GM21526 (cell line): ENCODE results near the gene ADGRB2.

Source experiments
- ATAC-seq: cut with Tn5 transposase; IDR thresholded peaks from one replicate; pipeline ENCODE4 v1.9.1; 2021; ENCODE audit warnings: moderate library complexity; ENCODE audit not compliant: unreplicated experiment, low FRiP score

ADGRB2 gene

DNA sequence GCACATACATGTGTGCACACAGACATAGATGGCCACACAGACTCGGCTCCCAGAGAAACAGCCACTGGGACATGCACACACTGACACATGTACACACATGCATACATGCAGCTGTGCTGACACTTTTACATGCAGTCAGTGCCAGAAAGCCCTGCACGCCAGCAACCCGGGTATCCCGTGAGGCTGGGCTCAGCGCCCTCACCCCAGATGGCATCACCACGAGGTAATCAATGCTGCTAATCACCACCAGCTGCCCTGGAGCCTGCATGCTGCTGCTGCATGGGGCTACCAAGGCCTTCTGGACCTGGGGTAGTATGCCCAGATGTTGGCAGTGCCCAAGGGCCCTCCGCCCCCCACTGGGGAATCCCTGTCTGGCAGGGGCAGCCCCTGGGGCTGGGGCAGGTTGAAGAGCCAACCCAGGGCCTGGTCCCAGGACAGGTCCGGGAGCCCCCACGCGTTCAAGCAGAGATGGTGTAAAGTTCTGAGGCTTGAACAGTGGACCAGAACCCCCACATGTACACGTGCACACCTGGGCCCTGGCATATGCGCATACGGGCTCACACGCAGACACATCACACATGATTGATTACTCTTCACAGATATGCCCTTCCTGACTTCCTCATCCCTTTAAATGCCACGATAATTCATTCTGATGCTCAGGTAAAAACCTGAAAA, 57.6 kb downstream of the ADGRB2 start:
- ATAC-seq = no peak

DNA sequence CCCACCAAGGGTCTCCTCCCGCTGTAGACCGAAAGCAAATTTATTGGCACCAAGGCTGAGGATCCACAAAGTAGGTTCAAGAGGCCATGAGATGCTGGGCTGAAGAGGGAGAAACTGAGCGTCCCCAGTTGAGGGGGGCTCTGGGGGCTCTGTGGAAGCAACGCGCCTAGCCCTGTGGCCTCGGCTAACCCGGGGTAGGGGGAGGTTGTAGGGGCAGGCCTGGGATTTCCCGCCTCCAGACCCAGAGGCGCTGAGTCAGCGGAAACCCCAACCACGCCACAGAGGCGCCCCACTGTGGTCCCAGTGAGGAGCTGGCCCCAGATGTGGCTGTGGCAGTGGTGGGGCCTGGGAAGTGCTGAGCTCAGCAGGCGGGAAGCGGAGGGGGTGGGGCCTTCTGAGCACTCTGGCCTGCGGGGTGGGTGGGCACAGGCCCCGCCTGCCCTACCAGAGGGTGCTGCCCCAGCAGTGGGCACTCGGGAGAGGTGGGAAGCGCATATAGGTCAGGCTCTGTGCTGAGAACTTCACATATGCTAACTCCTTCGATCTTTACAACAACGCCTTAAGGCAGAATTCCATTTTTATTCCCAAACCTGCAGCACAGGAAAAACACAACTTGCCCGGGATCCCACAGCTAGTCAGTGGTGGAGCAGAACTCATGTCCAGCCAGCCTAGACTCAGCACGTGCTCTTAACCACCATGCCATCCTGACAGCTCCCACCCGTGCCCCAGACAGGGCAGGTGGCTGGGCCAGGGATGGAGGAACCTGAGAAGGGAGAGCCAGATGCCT, 58.9 kb downstream of the ADGRB2 start:
- no peak for ATAC-seq

- ATAC-seq = no peak
These were observed 59.7 kb downstream of the ADGRB2 start for GRCh38 chr1:31704271-31705079.

GRCh38 chr1:31703431-31704270, 60.5 kb downstream of the ADGRB2 start, which contains the start of gene COL16A1:
TSS of gene COL16A1 (minus strand) at chr1:31704017. CDS start at chr1:31702193, 1,824 bp downstream.
- no peak for ATAC-seq

- no peak for ATAC-seq
These were observed 61.2 kb downstream of the ADGRB2 start for GRCh38 chr1:31702836-31703404.

GRCh38 chr1:31701091-31701736, 62.9 kb downstream of the ADGRB2 start:
- no peak for ATAC-seq

DNA sequence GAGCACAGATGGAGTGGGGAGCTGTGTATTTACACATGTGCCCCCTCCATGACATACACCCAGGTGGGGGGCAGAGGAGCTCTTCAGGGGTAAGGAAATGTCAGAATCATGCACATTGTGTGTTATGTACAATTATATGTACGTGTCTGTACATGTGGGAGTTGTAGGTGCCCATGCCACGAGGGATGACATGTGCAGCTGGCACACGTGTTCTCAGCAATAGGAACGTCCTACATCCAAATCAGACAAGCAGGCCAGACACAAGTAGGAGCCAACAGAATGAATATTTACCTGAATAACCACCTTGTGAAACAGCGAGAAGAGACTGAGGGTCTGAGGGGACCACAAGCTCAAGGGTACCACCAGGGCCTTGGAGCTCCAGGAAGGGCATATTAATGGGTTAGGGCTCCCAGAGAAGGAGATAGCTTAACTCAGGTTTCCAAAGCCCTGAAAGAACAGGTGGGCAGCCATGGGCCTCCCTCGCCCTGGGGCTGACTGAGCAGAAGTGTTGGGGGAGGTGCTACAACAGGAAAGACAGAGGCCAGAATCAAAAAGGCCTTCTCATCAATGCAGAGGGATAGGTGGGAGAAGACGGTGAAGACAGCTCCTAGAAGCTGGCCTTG, 63.6 kb downstream of the ADGRB2 start:
- ATAC-seq = no peak

GRCh38 chr1:31699341-31699891, 64.7 kb downstream of the ADGRB2 start:
- ATAC-seq = no peak

GRCh38 chr1:31697369-31697984, 66.7 kb downstream of the ADGRB2 start:
- no peak for ATAC-seq

- no peak for ATAC-seq
These were observed 67.9 kb downstream of the ADGRB2 start for GRCh38 chr1:31696242-31696641.

DNA sequence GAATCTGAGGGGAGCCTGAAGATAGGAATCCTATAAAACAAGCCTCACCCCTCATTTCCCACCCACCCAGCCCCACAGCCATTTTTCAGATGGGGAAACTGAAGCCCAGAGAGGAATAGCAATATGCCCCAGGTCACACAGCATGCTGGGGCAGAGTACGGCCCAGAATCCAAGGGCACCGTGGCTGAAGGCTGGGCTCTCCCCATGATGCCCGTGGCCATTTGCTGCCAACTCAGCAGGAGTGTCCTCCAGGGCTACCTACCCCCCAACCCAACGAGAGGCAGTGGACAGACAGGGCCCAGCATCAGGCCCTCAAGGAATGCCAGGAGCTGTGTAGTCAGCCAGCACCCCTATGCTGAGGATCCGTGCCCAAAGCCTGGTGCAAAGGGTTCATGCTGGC, 68.8 kb downstream of the ADGRB2 start:
- ATAC-seq = no peak

- no peak for ATAC-seq
These were observed 69.2 kb downstream of the ADGRB2 start for GRCh38 chr1:31694964-31695313.

- ATAC-seq = no peak
These were observed 69.8 kb downstream of the ADGRB2 start for GRCh38 chr1:31694069-31694963.

DNA sequence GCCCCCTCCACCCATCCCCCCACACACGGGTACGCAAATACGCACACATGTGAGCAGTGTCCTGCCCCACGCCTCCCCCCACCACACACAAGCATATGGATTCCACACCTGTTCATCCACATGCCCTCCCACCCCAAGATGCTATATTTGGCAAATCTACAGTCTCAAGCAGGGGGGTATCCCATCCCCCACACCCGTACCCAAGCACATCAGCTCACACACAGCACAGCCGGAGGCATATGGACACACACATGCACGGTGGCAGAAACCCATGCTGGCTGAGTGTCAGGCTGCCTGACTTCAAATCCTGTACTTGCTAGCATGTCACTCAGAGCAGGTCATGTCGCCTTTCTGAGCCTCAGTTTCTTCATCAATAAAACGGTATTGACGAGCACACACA, 70.9 kb downstream of the ADGRB2 start:
- ATAC-seq = no peak

DNA sequence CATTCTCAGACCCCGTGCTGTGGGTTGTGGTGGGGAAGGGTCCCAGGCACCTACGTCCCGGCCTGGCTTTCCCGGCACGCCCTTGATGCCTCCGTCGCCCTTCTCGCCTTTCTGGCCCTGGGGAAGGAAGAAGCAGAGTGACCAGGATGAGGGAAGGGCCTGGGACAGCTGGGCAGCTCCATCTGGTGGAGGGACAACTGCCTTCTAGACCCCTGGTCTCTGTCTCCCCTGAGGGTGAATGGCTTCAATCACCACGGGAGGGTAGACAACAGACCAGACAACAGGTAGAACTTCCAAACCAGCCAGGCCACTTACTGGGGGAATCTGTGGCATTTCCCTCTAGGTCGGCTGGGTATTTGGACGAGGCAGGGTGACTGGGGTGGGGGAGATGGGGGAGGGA, 72.2 kb downstream of the ADGRB2 start:
- ATAC-seq = no peak

- ATAC-seq = no peak
These were observed 72.7 kb downstream of the ADGRB2 start for GRCh38 chr1:31691446-31691845.

DNA sequence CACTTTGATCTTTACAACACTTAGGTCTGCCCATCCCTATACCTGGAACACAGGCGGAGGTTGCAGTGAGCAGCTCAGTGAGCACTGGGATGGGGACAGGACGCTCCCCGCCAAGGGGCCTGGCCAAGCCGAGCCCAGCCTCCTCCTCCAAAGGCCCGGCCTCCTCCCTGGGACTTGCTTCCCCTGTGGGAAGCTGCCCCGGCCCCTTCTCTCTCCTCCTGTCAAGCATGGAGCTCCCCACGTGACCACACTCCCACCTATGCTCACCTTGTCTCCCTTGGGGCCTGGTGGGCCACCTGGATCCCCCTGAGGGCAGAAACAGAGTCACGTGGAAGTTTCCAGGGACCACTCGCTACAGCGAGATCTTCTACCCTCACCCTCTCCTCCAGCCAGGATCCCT, 73.2 kb downstream of the ADGRB2 start:
- no peak for ATAC-seq
